Ureter (tissue), 1 donor: Measurements from ENCODE around the gene FBXO17. TPM values are rescaled to one million over a fixed set of nuclear protein-coding genes. Genes with fewer than 3 reads are reported as not detected.

Source experiments
- DNase-seq: peaks from one replicate; pipeline ENCODE4 v3.0.0-alpha.2; 2020; ENCODE audit warnings: low spot score
- total RNA-seq: library from RNA; stranded (reverse); gene quantifications from one replicate; pipeline ENCODE4 v1.2.4, GENCODE V29; 2023
- donor health status: DM: yes; HTN: yes; CAD: no.

FBXO17 gene
- total RNA-seq, 1 donor from 2014 or later: 14.9 TPM

GRCh38 chr19:38891771-38892170 lies 83.8 kb downstream of the FBXO17 start:
- no peak for DNase-seq

Other genes with a start within 250 kb of the FBXO17 start
- gene CAPN12, start 231.3 kb downstream of the FBXO17 start, total RNA-seq: 27.6 TPM
- gene LGALS7, start 202.2 kb downstream of the FBXO17 start, total RNA-seq: not detected
- not detected for gene LGALS7B, start 186.5 kb downstream of the FBXO17 start, total RNA-seq
- gene LGALS4, start 162.8 kb downstream of the FBXO17 start, total RNA-seq: 9.2 TPM
- gene ECH1, start 143.9 kb downstream of the FBXO17 start, total RNA-seq: 175 TPM
- 295 TPM for gene HNRNPL, start 125.8 kb downstream of the FBXO17 start, total RNA-seq
- 14.1 TPM for gene RINL, start 97.5 kb downstream of the FBXO17 start, total RNA-seq
- 31.8 TPM for gene SIRT2, start 76.1 kb downstream of the FBXO17 start, total RNA-seq
- gene NFKBIB, start 75.8 kb downstream of the FBXO17 start, total RNA-seq: 20.0 TPM
- 0.99 TPM for gene CCER2, start 63.6 kb downstream of the FBXO17 start, total RNA-seq
- gene SARS2, start 45.0 kb downstream of the FBXO17 start, total RNA-seq: 44.0 TPM
- 43.0 TPM for gene MRPS12, start 44.8 kb downstream of the FBXO17 start, total RNA-seq
- 48.0 TPM for gene FBXO27, start 56.8 kb upstream of the FBXO17 start, total RNA-seq
- gene ACP7, start 108.6 kb upstream of the FBXO17 start, total RNA-seq: 1.8 TPM
- 88.2 TPM for gene PAK4, start 150.0 kb upstream of the FBXO17 start, total RNA-seq
- gene NCCRP1, start 221.2 kb upstream of the FBXO17 start, total RNA-seq: 18.4 TPM
- not detected for gene SYCN, start 228.5 kb upstream of the FBXO17 start, total RNA-seq